ENCODE measurements around the gene SP2.

The SP2 gene

GRCh38 chr17:47871048-47871447, 25.0 kb upstream of the SP2 start:
- DNase-seq = no peak

GRCh38 chr17:47872019-47872650, 23.9 kb upstream of the SP2 start:
- no peak for DNase-seq

GRCh38 chr17:47872651-47873161, 23.3 kb upstream of the SP2 start:
- no peak for DNase-seq

GRCh38 chr17:47873200-47874090, 22.6 kb upstream of the SP2 start:
- no peak for DNase-seq

- DNase-seq = no peak
These were observed 20.7 kb upstream of the SP2 start for GRCh38 chr17:47875011-47875985.

GRCh38 chr17:47877368-47878034, 18.5 kb upstream of the SP2 start:
- no peak for DNase-seq

GRCh38 chr17:47878203-47879027, 17.6 kb upstream of the SP2 start:
- no peak for DNase-seq

GRCh38 chr17:47879028-47879585, 16.9 kb upstream of the SP2 start:
- no peak for DNase-seq

- no peak for DNase-seq
These were observed 16.1 kb upstream of the SP2 start for GRCh38 chr17:47879776-47880454.

- DNase-seq = no peak
These were observed 13.8 kb upstream of the SP2 start for GRCh38 chr17:47882247-47882646.

GRCh38 chr17:47882695-47883588, 13.1 kb upstream of the SP2 start:
- DNase-seq = no peak

- no peak for DNase-seq
These were observed 12.2 kb upstream of the SP2 start for GRCh38 chr17:47883589-47884426.

- no peak for DNase-seq
These were observed 11.7 kb upstream of the SP2 start for GRCh38 chr17:47884427-47884740.

GRCh38 chr17:47884905-47885730, 10.9 kb upstream of the SP2 start:
- DNase-seq = no peak

GRCh38 chr17:47888293-47888692, 7.7 kb upstream of the SP2 start:
- no peak for DNase-seq

GRCh38 chr17:47889734-47890529, 6.1 kb upstream of the SP2 start:
- DNase-seq = peak; percentile 81

Data from NCI-H2107 (cell line).